ENCODE measurements around the gene CD164L2.

The CD164L2 gene

GRCh38 chr1:27339213-27339612, 43.9 kb downstream of the CD164L2 start:
- peaks cover 2% of the 10 kb centered on the region for H3K36me3 Mint-ChIP-seq
- H3K27me3 Mint-ChIP-seq = no peaks in the 10 kb centered on the region
- no peak overlapping the region for H3K4me3 Mint-ChIP-seq
- no peaks in the 10 kb centered on the region for H3K9me3 Mint-ChIP-seq (ENCODE audit: low read depth)
- peaks cover 48% of the 10 kb centered on the region for H3K4me1 Mint-ChIP-seq (ENCODE audit: low read depth)
- H3K27ac Mint-ChIP-seq = peak overlapping the region; percentile 24

- H3K4me1 Mint-ChIP-seq (ENCODE audit: low read depth) = peaks cover 43% of the 10 kb centered on the region
- H3K9me3 Mint-ChIP-seq (ENCODE audit: low read depth) = no peaks in the 10 kb centered on the region
- H3K4me3 Mint-ChIP-seq = no peak overlapping the region
- H3K27ac Mint-ChIP-seq = peak overlapping the region; percentile 24
- no peaks in the 10 kb centered on the region for H3K27me3 Mint-ChIP-seq
- peaks cover 2% of the 10 kb centered on the region for H3K36me3 Mint-ChIP-seq
These were observed 44.4 kb downstream of the CD164L2 start for GRCh38 chr1:27338751-27339150.

GRCh38 chr1:27336756-27337155, 46.4 kb downstream of the CD164L2 start:
- Mint-ChIP-seq H3K9me3 (ENCODE audit: low read depth) (no peaks in the 10 kb centered on the region), H3K4me3 (no peak overlapping the region), H3K27ac (no peak overlapping the region), H3K4me1 (ENCODE audit: low read depth) (peaks cover 38% of the 10 kb centered on the region), H3K27me3 (no peaks in the 10 kb centered on the region), H3K36me3 (peaks cover 2% of the 10 kb centered on the region)

- no peaks in the 10 kb centered on the region for H3K27me3 Mint-ChIP-seq
- peaks cover 33% of the 10 kb centered on the region for H3K4me1 Mint-ChIP-seq (ENCODE audit: low read depth)
- H3K9me3 Mint-ChIP-seq (ENCODE audit: low read depth) = no peaks in the 10 kb centered on the region
- no peak overlapping the region for H3K4me3 Mint-ChIP-seq
- H3K36me3 Mint-ChIP-seq = peaks cover 2% of the 10 kb centered on the region
- H3K27ac Mint-ChIP-seq = no peak overlapping the region
These were observed 47.4 kb downstream of the CD164L2 start for GRCh38 chr1:27335506-27336422.

GRCh38 chr1:27333717-27334279, 49.3 kb downstream of the CD164L2 start:
- peaks cover 2% of the 10 kb centered on the region for H3K36me3 Mint-ChIP-seq
- H3K27ac Mint-ChIP-seq = no peak overlapping the region
- H3K9me3 Mint-ChIP-seq (ENCODE audit: low read depth) = no peaks in the 10 kb centered on the region
- no peaks in the 10 kb centered on the region for H3K27me3 Mint-ChIP-seq
- H3K4me1 Mint-ChIP-seq (ENCODE audit: low read depth) = peaks cover 23% of the 10 kb centered on the region
- no peak overlapping the region for H3K4me3 Mint-ChIP-seq

GRCh38 chr1:27332536-27333281, 50.4 kb downstream of the CD164L2 start:
- no peak overlapping the region for H3K4me3 Mint-ChIP-seq

GRCh38 chr1:27331922-27332321, 51.2 kb downstream of the CD164L2 start:
- peaks cover 2% of the 10 kb centered on the region for H3K36me3 Mint-ChIP-seq

More at GRCh38 chr1:27332536-27333281, 50.4 kb downstream of the CD164L2 start:
- no peaks in the 10 kb centered on the region for H3K9me3 Mint-ChIP-seq (ENCODE audit: low read depth)
- H3K36me3 Mint-ChIP-seq = peaks cover 2% of the 10 kb centered on the region
- H3K27ac Mint-ChIP-seq = no peak overlapping the region
- H3K4me1 Mint-ChIP-seq (ENCODE audit: low read depth) = peaks cover 31% of the 10 kb centered on the region
- H3K27me3 Mint-ChIP-seq = no peaks in the 10 kb centered on the region

GRCh38 chr1:27331426-27331825, 51.7 kb downstream of the CD164L2 start:
- no peaks in the 10 kb centered on the region for H3K9me3 Mint-ChIP-seq (ENCODE audit: low read depth)
- peaks cover 39% of the 10 kb centered on the region for H3K4me1 Mint-ChIP-seq (ENCODE audit: low read depth)
- no peaks in the 10 kb centered on the region for H3K27me3 Mint-ChIP-seq
- H3K36me3 Mint-ChIP-seq = no peaks in the 10 kb centered on the region
- no peak overlapping the region for H3K27ac Mint-ChIP-seq
- H3K4me3 Mint-ChIP-seq = no peak overlapping the region

More at GRCh38 chr1:27331922-27332321, 51.2 kb downstream of the CD164L2 start:
- Mint-ChIP-seq H3K4me1 (ENCODE audit: low read depth) (peaks cover 35% of the 10 kb centered on the region), H3K27me3 (no peaks in the 10 kb centered on the region), H3K4me3 (no peak overlapping the region), H3K27ac (no peak overlapping the region), H3K9me3 (ENCODE audit: low read depth) (no peaks in the 10 kb centered on the region)

- peaks cover 45% of the 10 kb centered on the region for H3K4me1 Mint-ChIP-seq (ENCODE audit: low read depth)
- no peaks in the 10 kb centered on the region for H3K27me3 Mint-ChIP-seq
- no peak overlapping the region for H3K27ac Mint-ChIP-seq
- peaks cover 2% of the 10 kb centered on the region for H3K36me3 Mint-ChIP-seq
- H3K4me3 Mint-ChIP-seq = no peak overlapping the region
- no peaks in the 10 kb centered on the region for H3K9me3 Mint-ChIP-seq (ENCODE audit: low read depth)
These were observed 52.3 kb downstream of the CD164L2 start for GRCh38 chr1:27330786-27331185.

All from activated naive CD8-positive, alpha-beta T cell (primary cell).